ENCODE measurements around the gene FZD7.

DNA sequence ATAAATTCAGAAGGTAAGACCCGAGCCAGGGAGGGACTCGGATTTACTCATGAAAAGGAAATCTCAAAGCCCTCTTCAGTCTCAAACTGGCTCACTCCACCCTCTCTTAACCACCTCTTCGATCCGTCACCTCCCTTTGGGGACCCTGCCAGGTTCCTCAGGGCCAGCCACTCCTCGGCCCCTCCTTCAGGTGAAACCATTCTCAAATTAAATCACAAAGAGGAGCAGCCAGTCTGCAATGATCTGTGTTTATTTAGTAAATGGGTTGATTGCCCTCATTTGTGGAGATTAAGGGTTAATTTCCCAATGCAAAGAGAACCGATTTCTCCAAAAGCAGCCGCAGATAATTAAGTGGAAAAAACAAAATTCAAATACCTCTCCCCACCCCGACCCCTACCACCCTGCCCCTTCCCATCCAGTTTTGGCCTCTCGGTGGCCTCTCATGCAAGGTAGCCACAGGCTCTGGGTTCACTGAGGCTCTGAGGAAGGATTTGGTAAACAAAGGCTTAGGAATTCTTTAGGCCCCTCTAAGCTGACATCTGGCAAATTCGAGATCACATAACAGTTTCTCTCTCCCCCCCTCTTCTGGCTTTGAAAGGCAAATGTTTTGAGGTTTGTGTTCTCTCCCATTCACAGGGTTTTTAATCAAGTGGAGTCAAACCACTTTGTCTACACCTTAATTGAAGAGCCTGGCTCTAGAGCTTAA, 10.3 kb upstream of the FZD7 start:
- TF ChIP-seq, protein P1, sequence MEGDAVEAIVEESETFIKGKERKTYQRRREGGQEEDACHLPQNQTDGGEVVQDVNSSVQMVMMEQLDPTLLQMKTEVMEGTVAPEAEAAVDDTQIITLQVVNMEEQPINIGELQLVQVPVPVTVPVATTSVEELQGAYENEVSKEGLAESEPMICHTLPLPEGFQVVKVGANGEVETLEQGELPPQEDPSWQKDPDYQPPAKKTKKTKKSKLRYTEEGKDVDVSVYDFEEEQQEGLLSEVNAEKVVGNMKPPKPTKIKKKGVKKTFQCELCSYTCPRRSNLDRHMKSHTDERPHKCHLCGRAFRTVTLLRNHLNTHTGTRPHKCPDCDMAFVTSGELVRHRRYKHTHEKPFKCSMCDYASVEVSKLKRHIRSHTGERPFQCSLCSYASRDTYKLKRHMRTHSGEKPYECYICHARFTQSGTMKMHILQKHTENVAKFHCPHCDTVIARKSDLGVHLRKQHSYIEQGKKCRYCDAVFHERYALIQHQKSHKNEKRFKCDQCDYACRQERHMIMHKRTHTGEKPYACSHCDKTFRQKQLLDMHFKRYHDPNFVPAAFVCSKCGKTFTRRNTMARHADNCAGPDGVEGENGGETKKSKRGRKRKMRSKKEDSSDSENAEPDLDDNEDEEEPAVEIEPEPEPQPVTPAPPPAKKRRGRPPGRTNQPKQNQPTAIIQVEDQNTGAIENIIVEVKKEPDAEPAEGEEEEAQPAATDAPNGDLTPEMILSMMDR (IDR thresholded peaks at IDR 0.05), result no peak
- no peak for TF ChIP-seq POLR2A (IDR thresholded peaks at IDR 0.05)

Measured in right lobe of liver (tissue), 4 donors.